ENCODE data around the gene STARD8.

GRCh38 chrX:68708503-68709290 lies 61.2 kb downstream of the STARD8 start:
- no peak for TF ChIP-seq CTCF (IDR thresholded peaks at IDR 0.05)
- no peak for TF ChIP-seq ZFX (IDR thresholded peaks at IDR 0.05; ENCODE audit: borderline replicate concordance)
